Sciatic nerve (tissue), 2 donors: ENCODE data around the gene BCAS3. TPM values are rescaled to one million over a fixed set of nuclear protein-coding genes. Genes with fewer than 3 reads are reported as not detected.
"Not testable (repeated sequence)": the region's sequence is repeated elsewhere in the genome, so short reads cannot be mapped to it uniquely, and the experiment has no call there.

Experiments
- ATAC-seq: fragments of 200-7000 bp; cut with Tn5 transposase; one replicate; pipeline ENCODE4 v1.9.1; 2020; ENCODE audit warnings: mild to moderate bottlenecking, moderate library complexity
- DNase-seq: peaks from one replicate; pipeline ENCODE4 v3.0.0-alpha.2; 2020; ENCODE audit warnings: low spot score
- intact Hi-C: fragments of 100-400 bp; cut with DNase I; formaldehyde crosslinking; loops from one replicate; pipeline ENCODE4 v1.14.2; 2022
- total RNA-seq: library from RNA; stranded (reverse); fragmentation: NEBNext Ultra II Directional; extraction: Animal tissue kit (Norgen Biotek cat#: 25700); gene quantifications from one replicate; pipeline ENCODE4 v1.2.1, GENCODE V29; 2021
- donor health status: DM: no; HTN: no; CAD: no.
- donor health status: DM: no; HTN: no; CAD: no.

Gene BCAS3
- total RNA-seq, 1 donor from 2014 or later: 42.5 TPM

GRCh38 chr17:61235827-61236197 is 558.2 kb downstream of the BCAS3 start:
- DNase-seq (no peak), ATAC-seq (peak; percentile 91)
- intact Hi-C loops: no loop called here

GRCh38 chr17:61237275-61237674 is 559.6 kb downstream of the BCAS3 start:
- intact Hi-C loops: no loop called here
- ATAC-seq: no peak

GRCh38 chr17:61238455-61238933 is 560.8 kb downstream of the BCAS3 start:
- intact Hi-C loops: no loop called here
- no peak for DNase-seq
- ATAC-seq: no peak

More at GRCh38 chr17:61237275-61237674, 559.6 kb downstream of the BCAS3 start:
- DNase-seq: no peak

- ATAC-seq (no peak), DNase-seq (no peak)
- intact Hi-C loops: no loop called here
Measured at GRCh38 chr17:61239327-61239726, 561.7 kb downstream of the BCAS3 start.

- ATAC-seq (no peak), DNase-seq (no peak)
- intact Hi-C loops: no loop called here
Measured at GRCh38 chr17:61239953-61240352, 562.3 kb downstream of the BCAS3 start.

- ATAC-seq (no peak), DNase-seq (no peak)
- intact Hi-C loops: no loop called here
Measured at GRCh38 chr17:61240851-61241468, 563.3 kb downstream of the BCAS3 start.

- intact Hi-C loops, ATAC-seq, DNase-seq: not testable (repeated sequence)
Measured at GRCh38 chr17:61244988-61245387, 567.3 kb downstream of the BCAS3 start.

- DNase-seq (no peak), ATAC-seq (no peak)
- intact Hi-C loops: no loop called here
Measured at GRCh38 chr17:61245706-61246135, 568.1 kb downstream of the BCAS3 start.

GRCh38 chr17:61247439-61247838 is 569.8 kb downstream of the BCAS3 start:
- peak; percentile 72 for DNase-seq
- peak; percentile 72 for ATAC-seq
- intact Hi-C loops: no loop called here

- DNase-seq (no peak), ATAC-seq (no peak)
- intact Hi-C loops: no loop called here
Measured at GRCh38 chr17:61248399-61248798, 570.7 kb downstream of the BCAS3 start.

GRCh38 chr17:61249649-61250299 is 572.1 kb downstream of the BCAS3 start:
- intact Hi-C loops: no loop called here
- ATAC-seq (no peak), DNase-seq (no peak)

GRCh38 chr17:61250335-61250890 is 572.8 kb downstream of the BCAS3 start:
- DNase-seq (no peak), ATAC-seq (no peak)
- intact Hi-C loops: no loop called here

- intact Hi-C loops: no loop called here
- ATAC-seq (peak; percentile 97), DNase-seq (peak; percentile 94)
Measured at GRCh38 chr17:61251939-61252865, 574.6 kb downstream of the BCAS3 start.

- peak; percentile 77 for DNase-seq
- intact Hi-C loops: no loop called here
- no peak for ATAC-seq
Measured at GRCh38 chr17:61253362-61253761, 575.7 kb downstream of the BCAS3 start.

- ATAC-seq (no peak), DNase-seq (no peak)
- intact Hi-C loops: no loop called here
Measured at GRCh38 chr17:61253937-61254574, 576.4 kb downstream of the BCAS3 start.

GRCh38 chr17:61254904-61255303 is 577.3 kb downstream of the BCAS3 start:
- DNase-seq (no peak), ATAC-seq (peak; percentile 56)
- intact Hi-C loops: no loop called here

- intact Hi-C loops: no loop called here
- no peak for ATAC-seq
- DNase-seq: no peak
Measured at GRCh38 chr17:61255647-61256046, 578.0 kb downstream of the BCAS3 start.

- ATAC-seq (no peak), DNase-seq (no peak)
- intact Hi-C loops: no loop called here
Measured at GRCh38 chr17:61259360-61259759, 581.7 kb downstream of the BCAS3 start.
